ENCODE measurements around the gene AZU1.

DNA sequence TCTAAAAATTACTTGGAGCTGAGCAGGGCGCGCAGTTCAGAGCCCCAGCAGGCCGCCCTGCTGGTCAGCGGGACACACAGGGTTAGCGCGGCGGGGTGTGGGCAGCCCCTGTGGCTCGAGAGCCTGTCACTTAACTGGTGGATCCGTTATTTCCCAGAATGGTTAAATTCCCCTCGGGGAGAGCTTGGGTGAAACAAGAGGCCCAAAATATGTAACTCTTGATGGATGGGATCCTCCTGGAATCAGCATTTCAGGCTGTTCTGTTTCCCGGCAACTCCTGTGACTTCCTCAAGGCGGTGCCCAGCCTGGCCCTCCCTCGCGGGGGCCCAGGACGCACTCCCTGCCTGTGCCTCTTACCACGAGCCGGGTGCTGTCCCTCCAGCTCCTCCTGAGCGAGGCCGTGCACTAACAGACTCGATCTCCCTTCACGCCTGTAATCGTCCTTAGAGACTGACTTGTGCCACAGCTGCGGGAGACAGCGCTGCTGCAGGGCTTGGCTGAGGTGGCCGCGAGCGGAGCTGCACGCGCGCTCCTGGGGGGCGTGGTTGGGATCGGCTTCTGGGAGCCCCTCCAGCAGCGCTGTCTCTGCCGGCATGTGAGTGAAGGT lies 20.7 kb upstream of the AZU1 start:
- no peak for TF ChIP-seq POLR2A (IDR thresholded peaks at IDR 0.05)
- TF ChIP-seq, protein P1, sequence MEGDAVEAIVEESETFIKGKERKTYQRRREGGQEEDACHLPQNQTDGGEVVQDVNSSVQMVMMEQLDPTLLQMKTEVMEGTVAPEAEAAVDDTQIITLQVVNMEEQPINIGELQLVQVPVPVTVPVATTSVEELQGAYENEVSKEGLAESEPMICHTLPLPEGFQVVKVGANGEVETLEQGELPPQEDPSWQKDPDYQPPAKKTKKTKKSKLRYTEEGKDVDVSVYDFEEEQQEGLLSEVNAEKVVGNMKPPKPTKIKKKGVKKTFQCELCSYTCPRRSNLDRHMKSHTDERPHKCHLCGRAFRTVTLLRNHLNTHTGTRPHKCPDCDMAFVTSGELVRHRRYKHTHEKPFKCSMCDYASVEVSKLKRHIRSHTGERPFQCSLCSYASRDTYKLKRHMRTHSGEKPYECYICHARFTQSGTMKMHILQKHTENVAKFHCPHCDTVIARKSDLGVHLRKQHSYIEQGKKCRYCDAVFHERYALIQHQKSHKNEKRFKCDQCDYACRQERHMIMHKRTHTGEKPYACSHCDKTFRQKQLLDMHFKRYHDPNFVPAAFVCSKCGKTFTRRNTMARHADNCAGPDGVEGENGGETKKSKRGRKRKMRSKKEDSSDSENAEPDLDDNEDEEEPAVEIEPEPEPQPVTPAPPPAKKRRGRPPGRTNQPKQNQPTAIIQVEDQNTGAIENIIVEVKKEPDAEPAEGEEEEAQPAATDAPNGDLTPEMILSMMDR (IDR thresholded peaks at IDR 0.05), result no peak
